GM12872 (cell line): ENCODE measurements around the gene CNDP1.

ENCODE experiments used
- CTCF ChIP-seq: IDR thresholded peaks from 3 replicates; pipeline ENCODE4 v1.5.1; 2011; ENCODE audit warnings: low read depth, mild to moderate bottlenecking, low read length, moderate library complexity; ENCODE audit not compliant: insufficient read depth

The CNDP1 gene

GRCh38 chr18:74519320-74520095 is 14.8 kb upstream of the CNDP1 start:
- TF ChIP-seq CTCF, result no peak

GRCh38 chr18:74520096-74520833 is 14.0 kb upstream of the CNDP1 start:
- TF ChIP-seq CTCF, result no peak

- no peak for TF ChIP-seq CTCF
These were observed 13.1 kb upstream of the CNDP1 start for GRCh38 chr18:74521068-74521725.

GRCh38 chr18:74522635-74523548 is 11.4 kb upstream of the CNDP1 start:
- TF ChIP-seq CTCF, result no peak

- no peak for TF ChIP-seq CTCF
These were observed 10.2 kb upstream of the CNDP1 start for GRCh38 chr18:74524097-74524496.

- no peak for TF ChIP-seq CTCF
These were observed 8.6 kb upstream of the CNDP1 start for GRCh38 chr18:74525741-74526140.
